Ishikawa (cell line): ENCODE results near the gene CTDP1.

ENCODE experiments used
- EGR1 ChIP-seq: IDR thresholded peaks from 2 replicates; pipeline ENCODE4 v1.6.1; 2012
- EP300 ChIP-seq: IDR thresholded peaks from 2 replicates; pipeline ENCODE4 v1.6.1; 2012; ENCODE audit warnings: borderline replicate concordance
- RAD21 ChIP-seq: IDR thresholded peaks from 2 replicates; pipeline ENCODE4 v1.6.1; 2012; ENCODE audit warnings: low read depth
- TAF1 ChIP-seq: IDR thresholded peaks from 2 replicates; pipeline ENCODE4 v1.6.1; 2012; ENCODE audit warnings: low read depth, mild to moderate bottlenecking
- TEAD4 ChIP-seq: IDR thresholded peaks from 2 replicates; pipeline ENCODE4 v1.6.1; 2012
- YY1 ChIP-seq: IDR thresholded peaks from 2 replicates; pipeline ENCODE4 v1.6.1; 2012; ENCODE audit warnings: low read depth
- ZBTB7A ChIP-seq: IDR thresholded peaks from 2 replicates; pipeline ENCODE4 v1.6.1; 2012; ENCODE audit warnings: low read depth
- TF ChIP-seq, protein P1 (sequence below): IDR thresholded peaks from 2 replicates; pipeline ENCODE4 v1.6.1; 2012

DNA sequence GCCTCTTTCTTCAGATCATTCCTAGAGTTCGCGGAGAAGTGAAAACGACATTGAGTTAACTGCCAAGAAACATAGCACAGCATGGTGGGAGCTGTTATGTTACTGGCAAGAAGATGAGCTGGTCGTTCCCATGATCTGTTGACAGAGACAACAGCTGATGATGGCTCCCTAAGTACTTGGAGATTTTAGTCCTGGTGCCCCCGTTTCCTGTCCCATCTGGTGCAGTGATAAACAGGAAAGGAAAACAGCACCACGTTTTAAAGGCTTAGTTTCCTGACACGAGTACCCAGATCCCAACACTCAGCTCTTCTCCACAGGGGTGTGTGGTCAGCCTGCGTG, 61.7 kb downstream of the CTDP1 start:
- no peak for TF ChIP-seq EGR1
- no peak for TF ChIP-seq TAF1
- TF ChIP-seq TEAD4: no peak
- no peak for TF ChIP-seq YY1
- TF ChIP-seq EP300: no peak
- no peak for TF ChIP-seq RAD21
- TF ChIP-seq, protein P1, sequence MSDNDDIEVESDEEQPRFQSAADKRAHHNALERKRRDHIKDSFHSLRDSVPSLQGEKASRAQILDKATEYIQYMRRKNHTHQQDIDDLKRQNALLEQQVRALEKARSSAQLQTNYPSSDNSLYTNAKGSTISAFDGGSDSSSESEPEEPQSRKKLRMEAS: no peak
- no peak for TF ChIP-seq ZBTB7A
